Caco-2 (cell line): Measurements from ENCODE around the gene CSTF2T. TPM values are rescaled to one million over a fixed set of nuclear protein-coding genes. Genes with fewer than 3 reads are reported as not detected.

Source experiments
- BruUV-seq: library from RNA; stranded (reverse); fragments of 400-500 nt; replicated peaks from 2 replicates; lab custom pipeline; 2021; lab: Mats Ljungman, UMichigan
- CTCF ChIA-PET: fragments of 300-600 bp; sonication (Branson Sonifier 250); formaldehyde crosslinking; loops from one replicate; lab custom pipeline; 2022; ENCODE audit warnings: antibody characterized with exemption; lab: Charles Lee
- POLR2A ChIA-PET: fragments of 300-600 bp; sonication (Branson Sonifier 250); formaldehyde crosslinking; loops from one replicate; lab custom pipeline; 2022; ENCODE audit warnings: antibody characterized with exemption; lab: Charles Lee
- DNase-seq, 2 experiments: peaks; one replicate each; pipeline versions ENCODE4 v3.0.0 to v3.0.0-alpha.2; 2020 to 2022
- H3K27me3 ChIP-seq: replicated peaks from 2 replicates; pipeline ENCODE4 v1.6.0; 2011; ENCODE audit warnings: low read length; ENCODE audit not compliant: control insufficient read depth, insufficient read depth
- H3K36me3 ChIP-seq: 2 replicates; pipeline ENCODE4 v1.5.1; 2011; ENCODE audit warnings: low read length; ENCODE audit not compliant: control insufficient read depth, insufficient read depth
- H3K4me1 ChIP-seq: fragments of 250-450 bp; sonication (Bioruptor Pico); 2 replicates; pipeline ENCODE4 v1.5.1; 2020; ENCODE audit warnings: mild to moderate bottlenecking
- H3K4me3 ChIP-seq: 2 replicates; pipeline ENCODE4 v1.5.1; 2011; ENCODE audit warnings: low read depth, mild to moderate bottlenecking, control low read depth, low read length
- H3K9me3 ChIP-seq: fragments of 250-450 bp; sonication (Bioruptor Pico); 2 replicates; pipeline ENCODE4 v1.5.1; 2020; ENCODE audit warnings: mild to moderate bottlenecking, moderate library complexity
- H3K27ac Mint-ChIP-seq: one replicate; pipeline ENCODE4 v1.8.0; 2022; ENCODE audit warnings: mixed read lengths; ENCODE audit not compliant: unreplicated experiment
- H3K27me3 Mint-ChIP-seq: one replicate; pipeline ENCODE4 v1.8.0; 2022; ENCODE audit warnings: mixed read lengths; ENCODE audit not compliant: insufficient read depth, unreplicated experiment
- H3K36me3 Mint-ChIP-seq: one replicate; pipeline ENCODE4 v1.8.0; 2022; ENCODE audit warnings: mild to moderate bottlenecking, mixed read lengths; ENCODE audit not compliant: insufficient read depth, unreplicated experiment
- H3K4me1 Mint-ChIP-seq: one replicate; pipeline ENCODE4 v1.8.0; 2022; ENCODE audit warnings: low read depth, mixed read lengths; ENCODE audit not compliant: unreplicated experiment
- H3K4me3 Mint-ChIP-seq: one replicate; pipeline ENCODE4 v1.8.0; 2022; ENCODE audit warnings: mild to moderate bottlenecking, moderate library complexity, mixed read lengths; ENCODE audit not compliant: unreplicated experiment
- H3K9me3 Mint-ChIP-seq: one replicate; pipeline ENCODE4 v1.8.0; 2022; ENCODE audit warnings: mixed read lengths; ENCODE audit not compliant: unreplicated experiment
- intact Hi-C: fragments of 100-400 bp; cut with micrococcal nuclease; formaldehyde crosslinking; loops from one replicate; pipeline ENCODE4 v1.10.0; 2022; ENCODE audit not compliant: unreplicated experiment
- total RNA-seq: library from RNA; stranded (reverse); gene quantifications from 2 replicates; pipeline ENCODE4 v1.2.3, GENCODE V29; 2022
- TF ChIP-seq, protein P1 (sequence below), 2 experiments: fragments of 200-600 bp in 1 of 2; IDR thresholded peaks; 1 replicate in 1 of 2; 2 replicates in 1 of 2; pipeline versions ENCODE4 v1.5.1 to v1.8.0; 2011 to 2022; ENCODE audit warnings: antibody characterized with exemption in 1 of 2, control low read depth in 1 of 2, inconsistent platforms in 1 of 2, low read depth in 1 of 2, low read length in 1 of 2, mild to moderate bottlenecking in 1 of 2, moderate library complexity in 1 of 2; ENCODE audit not compliant: insufficient read depth in 1 of 2, severe bottlenecking in 1 of 2, unreplicated experiment in 1 of 2

The CSTF2T gene
- total RNA-seq, 1 experiment from 2014 or later, result 51.2 TPM

- H3K4me1 Mint-ChIP-seq, result peaks cover 18% of the 10 kb centered on the region
- Histone ChIP-seq H3K4me1 (peaks cover 21% of the 10 kb centered on the region), H3K36me3 (no peaks in the 10 kb centered on the region; the same call in 1 of the 2 replicates), H3K9me3 (no peaks in the 10 kb centered on the region), H3K27me3 (no peaks in the 10 kb centered on the region), H3K4me3 (no peak overlapping the region)
- CTCF ChIA-PET, result no interaction called here
- no TSS peak for BruUV-seq
- H3K9me3 Mint-ChIP-seq, result no peaks in the 10 kb centered on the region
- H3K27ac Mint-ChIP-seq, result no peak overlapping the region
- no peaks in the 10 kb centered on the region for H3K27me3 Mint-ChIP-seq
- TF ChIP-seq, protein P1, sequence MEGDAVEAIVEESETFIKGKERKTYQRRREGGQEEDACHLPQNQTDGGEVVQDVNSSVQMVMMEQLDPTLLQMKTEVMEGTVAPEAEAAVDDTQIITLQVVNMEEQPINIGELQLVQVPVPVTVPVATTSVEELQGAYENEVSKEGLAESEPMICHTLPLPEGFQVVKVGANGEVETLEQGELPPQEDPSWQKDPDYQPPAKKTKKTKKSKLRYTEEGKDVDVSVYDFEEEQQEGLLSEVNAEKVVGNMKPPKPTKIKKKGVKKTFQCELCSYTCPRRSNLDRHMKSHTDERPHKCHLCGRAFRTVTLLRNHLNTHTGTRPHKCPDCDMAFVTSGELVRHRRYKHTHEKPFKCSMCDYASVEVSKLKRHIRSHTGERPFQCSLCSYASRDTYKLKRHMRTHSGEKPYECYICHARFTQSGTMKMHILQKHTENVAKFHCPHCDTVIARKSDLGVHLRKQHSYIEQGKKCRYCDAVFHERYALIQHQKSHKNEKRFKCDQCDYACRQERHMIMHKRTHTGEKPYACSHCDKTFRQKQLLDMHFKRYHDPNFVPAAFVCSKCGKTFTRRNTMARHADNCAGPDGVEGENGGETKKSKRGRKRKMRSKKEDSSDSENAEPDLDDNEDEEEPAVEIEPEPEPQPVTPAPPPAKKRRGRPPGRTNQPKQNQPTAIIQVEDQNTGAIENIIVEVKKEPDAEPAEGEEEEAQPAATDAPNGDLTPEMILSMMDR (IDR thresholded peaks at IDR 0.05; ENCODE audit: insufficient read depth in 1 of 2, low read depth in 1 of 2, low read length in 1 of 2, severe bottlenecking in 1 of 2, unreplicated experiment in 1 of 2), result no peak
- intact Hi-C loops, result no loop called here
- no peak for DNase-seq
- H3K36me3 Mint-ChIP-seq, result peaks cover 38% of the 10 kb centered on the region
- POLR2A ChIA-PET, result no interaction called here
- H3K4me3 Mint-ChIP-seq, result no peak overlapping the region
These were observed 3.1 kb downstream of the CSTF2T start for GRCh38 chr10:51696251-51696650.

GRCh38 chr10:51694086-51694768 lies 5.2 kb downstream of the CSTF2T start:
- Histone ChIP-seq H3K4me3 (no peak overlapping the region), H3K27me3 (no peaks in the 10 kb centered on the region), H3K9me3 (no peaks in the 10 kb centered on the region), H3K36me3 (no peaks in the 10 kb centered on the region; the same call in 1 of the 2 replicates), H3K4me1 (peaks cover 27% of the 10 kb centered on the region)
- peaks cover 30% of the 10 kb centered on the region for H3K4me1 Mint-ChIP-seq
- POLR2A ChIA-PET, result interaction anchor here (0.6 kb wide), 1 partner anchor 36 kb away, joined by 3 read pairs; no protein-coding TSS in a partner anchor
- H3K4me3 Mint-ChIP-seq, result no peak overlapping the region
- no peaks in the 10 kb centered on the region for H3K27me3 Mint-ChIP-seq
- DNase-seq, result no peak
- no peak overlapping the region for H3K27ac Mint-ChIP-seq
- TF ChIP-seq, protein P1 (IDR thresholded peaks at IDR 0.05; ENCODE audit: insufficient read depth in 1 of 2, low read depth in 1 of 2, low read length in 1 of 2, severe bottlenecking in 1 of 2, unreplicated experiment in 1 of 2), result no peak
- peaks cover 12% of the 10 kb centered on the region for H3K9me3 Mint-ChIP-seq
- CTCF ChIA-PET, result no interaction called here
- peaks cover 32% of the 10 kb centered on the region for H3K36me3 Mint-ChIP-seq
- intact Hi-C loops, result no loop called here
- BruUV-seq, result no TSS peak

DNA sequence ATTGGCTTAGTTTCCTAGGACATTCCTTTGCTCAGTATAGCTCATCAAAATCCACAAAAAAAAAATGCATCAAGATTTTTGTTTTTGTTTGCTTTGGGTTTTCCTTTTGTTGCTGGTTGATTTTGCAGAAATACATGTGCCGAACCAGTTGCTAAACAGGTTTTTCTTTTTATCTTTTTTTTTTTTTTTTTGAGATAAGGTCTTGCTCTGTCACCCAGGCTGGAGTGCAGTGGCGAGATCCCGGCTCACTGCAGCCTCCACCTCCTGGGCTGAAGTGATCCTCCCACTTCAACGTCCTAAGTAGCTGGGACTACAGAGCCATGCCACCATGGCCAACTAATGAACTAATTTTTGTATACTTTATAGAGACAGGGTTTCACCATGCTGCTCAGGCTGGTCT lies 8.3 kb downstream of the CSTF2T start:
- Histone ChIP-seq H3K27me3 (no peaks in the 10 kb centered on the region), H3K4me3 (no peak overlapping the region), H3K4me1 (peaks cover 18% of the 10 kb centered on the region), H3K36me3 (no peaks in the 10 kb centered on the region), H3K9me3 (no peaks in the 10 kb centered on the region)
- no TSS peak for BruUV-seq
- intact Hi-C loops, result loop anchor here (1.0 kb wide), 2 partner anchors 9 to 39 kb away; no protein-coding TSS in a partner anchor
- Mint-ChIP-seq H3K36me3 (peaks cover 5% of the 10 kb centered on the region), H3K4me3 (no peak overlapping the region), H3K4me1 (peaks cover 22% of the 10 kb centered on the region), H3K9me3 (peaks cover 23% of the 10 kb centered on the region), H3K27me3 (no peaks in the 10 kb centered on the region), H3K27ac (no peak overlapping the region)
- TF ChIP-seq, protein P1 (IDR thresholded peaks at IDR 0.05; ENCODE audit: insufficient read depth in 1 of 2, low read depth in 1 of 2, low read length in 1 of 2, severe bottlenecking in 1 of 2, unreplicated experiment in 1 of 2), result no peak
- ChIA-PET CTCF (interaction anchor here (0.7 kb wide), 3 partner anchors 26 to 1385 kb away, joined by 3 to 4 read pairs (median 3); no protein-coding TSS in a partner anchor), POLR2A (interaction anchor here (0.7 kb wide), 4 partner anchors 23 to 1918 kb away, joined by 4 to 5 read pairs (median 4); no protein-coding TSS in a partner anchor)
- DNase-seq, result peak; percentile 72 to 79
